Right hindlimb (tissue), 1 donor: ENCODE measurements around the gene EML2.
"Not testable (repeated sequence)": the region's sequence is repeated elsewhere in the genome, so short reads cannot be mapped to it uniquely, and the experiment has no call there.

Source experiments
- DNase-seq: peaks from one replicate; pipeline ENCODE4 v3.0.0-alpha.2; 2018

EML2 gene

GRCh38 chr19:45615795-45616703 lies 23.1 kb downstream of the EML2 start:
- DNase-seq: peak; percentile 93

- DNase-seq: not testable (repeated sequence)
Measured at GRCh38 chr19:45615056-45615455, 24.1 kb downstream of the EML2 start.

GRCh38 chr19:45613926-45614725 lies 25.1 kb downstream of the EML2 start:
- no peak for DNase-seq

GRCh38 chr19:45608948-45609347 lies 30.2 kb downstream of the EML2 start:
- no peak for DNase-seq

- peak; percentile 84 for DNase-seq
Measured at GRCh38 chr19:45607071-45608029, 31.8 kb downstream of the EML2 start.

GRCh38 chr19:45601524-45602374 lies 37.4 kb downstream of the EML2 start, which contains the start of gene GPR4:
Gene GPR4 (minus strand): TSS chr19:45602212. CDS start chr19:45591866, 10,346 bp downstream.
- DNase-seq: peak; percentile 50

GRCh38 chr19:45601115-45601514 lies 38.1 kb downstream of the EML2 start:
- DNase-seq: no peak

- no peak for DNase-seq
Measured at GRCh38 chr19:45600340-45600885, 38.8 kb downstream of the EML2 start.

GRCh38 chr19:45599286-45599685 lies 39.9 kb downstream of the EML2 start:
- DNase-seq: no peak

GRCh38 chr19:45598267-45599001 lies 40.8 kb downstream of the EML2 start:
- DNase-seq: no peak

GRCh38 chr19:45597425-45598111 lies 41.6 kb downstream of the EML2 start:
- no peak for DNase-seq

- DNase-seq: no peak
Measured at GRCh38 chr19:45595814-45596213, 43.4 kb downstream of the EML2 start.

- no peak for DNase-seq
Measured at GRCh38 chr19:45593520-45593919, 45.7 kb downstream of the EML2 start.

GRCh38 chr19:45592366-45592765 lies 46.8 kb downstream of the EML2 start:
- DNase-seq: no peak

GRCh38 chr19:45591638-45592005 lies 47.6 kb downstream of the EML2 start:
- no peak for DNase-seq

GRCh38 chr19:45591004-45591637 lies 48.1 kb downstream of the EML2 start:
- no peak for DNase-seq

GRCh38 chr19:45590300-45591003 lies 48.7 kb downstream of the EML2 start:
- DNase-seq: no peak

- DNase-seq: no peak
Measured at GRCh38 chr19:45589768-45590167, 49.4 kb downstream of the EML2 start.

GRCh38 chr19:45587873-45588272 lies 51.3 kb downstream of the EML2 start:
- no peak for DNase-seq
